DOHH2 (cell line): Measurements from ENCODE around the gene KCNJ12.
"Not testable (repeated sequence)": the region's sequence is repeated elsewhere in the genome, so short reads cannot be mapped to it uniquely, and the experiment has no call there.

Source experiments
- H3F3A ChIP-seq: fragments of 200-600 bp; sonication (generic), shearing (Covaris generic); 2 replicates; pipeline ENCODE4 v1.6.0; 2016; ENCODE audit warnings: antibody characterized with exemption, mild to moderate bottlenecking; ENCODE audit not compliant: control insufficient read depth, insufficient read depth
- H3K27ac ChIP-seq: fragments of 200-600 bp; sonication (generic); 2 replicates; pipeline ENCODE4 v1.5.1; 2014; ENCODE audit warnings: low read depth, mild to moderate bottlenecking, low read length, moderate library complexity
- H3K27me3 ChIP-seq: fragments of 200-600 bp; sonication (generic); 2 replicates; pipeline ENCODE4 v1.6.1; 2014; ENCODE audit warnings: mild to moderate bottlenecking, low read length, mixed read lengths; ENCODE audit not compliant: control insufficient read depth
- H3K36me3 ChIP-seq: fragments of 200-600 bp; sonication (generic); 2 replicates; pipeline ENCODE4 v1.6.1; 2014; ENCODE audit warnings: mild to moderate bottlenecking, low read length, moderate library complexity, mixed read lengths; ENCODE audit not compliant: control insufficient read depth
- H3K4me1 ChIP-seq: fragments of 200-600 bp; sonication (generic); 2 replicates; pipeline ENCODE4 v1.6.1; 2014; ENCODE audit warnings: mild to moderate bottlenecking, low read length, mixed read lengths; ENCODE audit not compliant: control insufficient read depth
- H3K4me2 ChIP-seq: fragments of 200-600 bp; sonication (generic); 2 replicates; pipeline ENCODE4 v1.6.0; 2014; ENCODE audit warnings: mild to moderate bottlenecking, low read length, moderate library complexity
- H3K4me3 ChIP-seq: fragments of 200-600 bp; sonication (generic); 2 replicates; pipeline ENCODE4 v1.5.1; 2014; ENCODE audit warnings: mild to moderate bottlenecking, low read length, mixed read lengths
- H3K79me2 ChIP-seq: fragments of 200-600 bp; sonication (generic); 2 replicates; pipeline ENCODE4 v1.6.1; 2014; ENCODE audit warnings: mild to moderate bottlenecking, low read length, mixed read lengths; ENCODE audit not compliant: control insufficient read depth
- H3K9me2 ChIP-seq: fragments of 200-600 bp; sonication (generic); replicated peaks from 2 replicates; pipeline ENCODE4 v1.6.1; 2014; ENCODE audit warnings: mild to moderate bottlenecking, low read length, mixed read lengths; ENCODE audit not compliant: control insufficient read depth
- H3K9me3 ChIP-seq: fragments of 200-600 bp; sonication (generic); 2 replicates; pipeline ENCODE4 v1.6.1; 2014; ENCODE audit warnings: antibody characterized with exemption, low read length, mixed read lengths; ENCODE audit not compliant: control insufficient read depth, insufficient read depth
- H4K20me1 ChIP-seq: fragments of 200-600 bp; sonication (generic); 2 replicates; pipeline ENCODE4 v1.6.0; 2014; ENCODE audit warnings: low read depth, mild to moderate bottlenecking, antibody characterized with exemption, low read length, moderate library complexity; ENCODE audit not compliant: control insufficient read depth, insufficient read depth

Gene KCNJ12

DNA sequence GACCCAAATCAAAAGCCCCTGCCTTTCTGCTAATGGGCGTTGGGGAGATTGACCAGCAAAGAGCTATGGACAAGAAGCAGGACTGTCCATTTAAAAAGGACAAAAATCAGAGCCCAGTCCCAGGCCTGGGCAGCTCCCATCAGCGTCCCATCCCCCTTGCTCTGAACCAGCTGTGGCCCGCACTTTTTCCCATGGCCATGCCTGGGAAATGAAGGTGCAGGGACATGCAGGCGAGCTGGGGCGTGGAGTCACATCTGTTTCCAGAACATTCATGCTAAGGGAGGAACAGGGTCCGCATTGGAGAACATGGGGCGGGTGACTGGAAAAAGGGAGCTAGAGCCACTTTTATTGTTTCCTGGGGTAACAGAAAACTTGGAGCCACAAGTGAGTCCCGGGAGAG is 50.7 kb downstream of the KCNJ12 start:
- H3K27ac ChIP-seq, H3F3A ChIP-seq, H3K9me2 ChIP-seq, H3K36me3 ChIP-seq, H3K27me3 ChIP-seq, H3K79me2 ChIP-seq, H3K4me2 ChIP-seq, H3K9me3 ChIP-seq, H3K4me1 ChIP-seq, H4K20me1 ChIP-seq, H3K4me3 ChIP-seq: not testable (repeated sequence)

DNA sequence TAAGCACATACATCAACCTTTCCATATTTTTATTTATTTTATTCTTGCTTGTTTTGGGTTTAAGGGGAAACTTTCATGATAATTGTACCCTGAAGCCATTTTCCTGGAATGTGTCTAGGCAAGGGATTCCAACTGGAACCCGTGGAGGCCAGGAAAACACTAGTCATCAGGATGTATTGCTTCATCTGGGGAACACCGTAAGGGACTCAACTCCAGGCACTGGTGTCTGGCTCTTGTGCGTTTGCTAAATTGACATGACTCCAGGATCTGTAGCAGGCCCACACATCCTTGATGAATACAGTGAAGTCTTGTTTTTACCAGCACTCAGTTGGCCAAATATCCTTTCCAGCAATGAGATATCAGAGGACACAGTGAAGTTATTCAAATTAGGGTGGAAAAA is 51.6 kb downstream of the KCNJ12 start:
- H3K4me3 ChIP-seq, H3K36me3 ChIP-seq, H3K4me2 ChIP-seq, H3K27me3 ChIP-seq, H3K9me3 ChIP-seq, H3K79me2 ChIP-seq, H4K20me1 ChIP-seq, H3F3A ChIP-seq, H3K4me1 ChIP-seq, H3K9me2 ChIP-seq, H3K27ac ChIP-seq: not testable (repeated sequence)

DNA sequence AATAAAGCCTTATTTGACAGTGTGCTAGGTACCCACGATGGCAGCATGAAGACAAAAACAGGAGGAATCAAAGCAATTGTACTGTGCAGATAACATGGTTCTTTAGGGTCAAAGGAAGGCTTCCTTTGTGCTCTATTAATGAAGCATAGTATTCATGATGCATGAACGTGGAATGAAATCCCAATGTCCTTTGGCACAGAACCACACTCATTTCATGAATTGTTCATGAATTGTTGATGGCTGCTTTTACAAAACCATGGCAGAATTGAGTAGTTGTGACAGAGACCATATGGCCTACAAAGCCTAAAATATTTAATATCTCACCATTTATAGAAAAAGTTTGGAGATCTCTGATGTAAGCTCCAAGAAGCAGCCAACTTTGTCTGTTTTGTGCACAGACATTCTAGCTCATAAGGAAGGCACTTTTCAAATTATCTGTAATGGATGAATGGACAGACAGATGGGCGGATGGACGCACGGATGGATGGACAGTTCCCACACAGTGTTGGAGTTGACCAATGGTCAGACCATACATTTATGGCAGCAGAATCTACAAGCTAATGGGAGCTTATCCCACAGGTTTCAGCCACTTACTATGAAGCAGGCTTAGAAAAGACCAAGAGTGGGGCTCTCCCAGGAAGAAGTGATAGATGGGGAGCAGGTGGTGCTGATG is 52.7 kb downstream of the KCNJ12 start:
- not testable (repeated sequence) for H3F3A ChIP-seq, H3K36me3 ChIP-seq, H3K4me1 ChIP-seq, H3K79me2 ChIP-seq, H3K9me2 ChIP-seq, H3K27me3 ChIP-seq, H3K9me3 ChIP-seq, H3K4me2 ChIP-seq, H3K4me3 ChIP-seq, H3K27ac ChIP-seq, H4K20me1 ChIP-seq

DNA sequence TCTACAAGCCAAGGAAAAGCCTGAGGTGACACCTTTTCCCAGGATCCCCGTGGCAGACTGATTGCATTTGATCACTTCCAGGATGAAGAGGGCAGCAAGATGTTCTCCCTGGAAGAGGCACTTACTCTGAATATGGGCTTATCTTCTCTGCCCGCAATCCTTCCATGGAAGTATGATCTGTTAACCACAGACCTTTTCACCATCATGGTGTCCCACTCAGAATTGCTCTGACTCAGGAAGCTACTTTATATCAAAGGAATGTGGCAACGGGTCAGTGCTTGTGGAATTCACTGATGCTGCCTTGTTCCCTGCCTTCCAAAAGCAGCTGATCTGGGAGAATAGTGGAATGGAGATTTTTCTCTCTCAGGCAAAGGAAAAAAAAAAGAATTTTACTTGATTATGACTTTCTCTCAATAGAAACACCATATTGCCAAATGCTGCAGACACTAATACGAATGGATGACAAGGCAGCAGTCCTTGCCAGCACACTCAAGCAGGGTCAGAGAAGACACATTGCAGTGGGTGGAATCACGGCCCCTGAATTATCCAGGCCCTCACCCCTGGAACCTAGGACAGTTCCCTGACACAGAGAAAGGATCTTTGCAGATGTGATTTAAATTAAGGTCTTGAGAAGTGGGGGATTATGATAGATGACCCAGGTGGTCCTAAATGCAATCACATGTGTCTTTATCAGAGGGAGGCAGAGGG is 53.9 kb downstream of the KCNJ12 start:
- not testable (repeated sequence) for H3F3A ChIP-seq, H3K79me2 ChIP-seq, H3K9me3 ChIP-seq, H3K4me2 ChIP-seq, H3K27me3 ChIP-seq, H3K27ac ChIP-seq, H4K20me1 ChIP-seq, H3K4me1 ChIP-seq, H3K4me3 ChIP-seq, H3K9me2 ChIP-seq, H3K36me3 ChIP-seq

DNA sequence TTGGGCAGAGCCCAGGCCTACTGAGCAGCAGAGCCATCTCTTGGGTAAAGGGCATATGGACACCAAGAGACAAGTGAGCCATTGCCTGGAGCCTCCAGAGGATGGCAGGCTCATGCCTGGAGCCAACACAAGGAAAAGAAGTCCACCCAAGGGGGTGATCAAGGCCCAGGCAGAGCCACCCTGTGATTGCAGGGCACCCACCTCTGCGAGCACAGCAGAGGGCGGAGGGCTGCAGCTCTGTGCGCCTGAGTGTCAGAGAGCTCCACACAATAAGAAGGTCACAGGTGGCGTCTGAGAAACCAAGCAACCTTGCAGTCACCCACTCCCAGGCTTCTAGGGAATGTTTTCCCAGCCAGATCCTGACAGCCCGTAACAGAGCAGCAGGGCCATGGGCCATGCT is 57.8 kb downstream of the KCNJ12 start:
- H4K20me1 ChIP-seq, H3K4me3 ChIP-seq, H3K27me3 ChIP-seq, H3K4me1 ChIP-seq, H3K4me2 ChIP-seq, H3K79me2 ChIP-seq, H3K36me3 ChIP-seq, H3F3A ChIP-seq, H3K9me3 ChIP-seq, H3K27ac ChIP-seq, H3K9me2 ChIP-seq: not testable (repeated sequence)

DNA sequence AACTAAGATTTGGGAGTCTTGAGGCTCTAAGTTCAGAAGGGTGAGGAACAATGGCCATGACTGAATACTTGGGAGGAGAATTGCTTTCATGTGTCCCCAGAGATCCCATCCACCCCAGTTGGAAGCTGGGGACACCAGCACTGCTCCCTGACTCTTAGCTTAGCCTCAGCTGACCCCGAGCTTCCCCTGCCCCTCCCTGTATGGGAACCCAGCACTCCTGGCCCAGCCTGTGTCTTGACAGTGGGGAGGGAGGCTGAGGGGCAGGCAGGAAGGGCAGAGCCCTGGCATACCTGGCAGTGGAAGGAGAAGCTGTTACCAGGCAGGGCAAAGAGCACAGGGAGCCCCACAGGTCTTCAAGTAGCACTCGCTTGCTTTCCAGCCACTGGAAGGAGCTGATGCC is 58.8 kb downstream of the KCNJ12 start:
- not testable (repeated sequence) for H3K9me3 ChIP-seq, H4K20me1 ChIP-seq, H3K79me2 ChIP-seq, H3K27me3 ChIP-seq, H3K4me3 ChIP-seq, H3K4me1 ChIP-seq, H3F3A ChIP-seq, H3K4me2 ChIP-seq, H3K27ac ChIP-seq, H3K9me2 ChIP-seq, H3K36me3 ChIP-seq

DNA sequence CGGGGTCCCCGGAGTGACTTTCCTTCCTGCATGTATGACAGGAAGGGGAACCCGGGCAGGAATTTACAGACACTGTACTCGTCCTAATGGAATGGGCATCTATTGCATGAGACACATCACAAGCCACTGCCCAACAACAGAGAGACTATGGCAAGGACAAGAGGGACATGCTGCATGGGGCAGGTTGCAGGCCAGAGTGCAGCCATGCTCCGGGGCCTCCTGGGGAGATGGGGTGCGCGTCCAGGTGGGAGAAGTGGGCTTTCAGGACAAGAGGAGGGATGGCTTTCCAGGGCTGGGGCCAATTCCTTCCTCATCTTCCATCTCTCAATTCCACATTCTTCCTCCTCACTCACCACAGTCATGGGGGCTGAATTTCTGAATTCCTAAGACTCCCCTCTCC is 60.3 kb downstream of the KCNJ12 start:
- not testable (repeated sequence) for H3K27ac ChIP-seq, H3K36me3 ChIP-seq, H3K9me3 ChIP-seq, H3K4me3 ChIP-seq, H3K9me2 ChIP-seq, H3F3A ChIP-seq, H4K20me1 ChIP-seq, H3K27me3 ChIP-seq, H3K79me2 ChIP-seq, H3K4me2 ChIP-seq, H3K4me1 ChIP-seq

DNA sequence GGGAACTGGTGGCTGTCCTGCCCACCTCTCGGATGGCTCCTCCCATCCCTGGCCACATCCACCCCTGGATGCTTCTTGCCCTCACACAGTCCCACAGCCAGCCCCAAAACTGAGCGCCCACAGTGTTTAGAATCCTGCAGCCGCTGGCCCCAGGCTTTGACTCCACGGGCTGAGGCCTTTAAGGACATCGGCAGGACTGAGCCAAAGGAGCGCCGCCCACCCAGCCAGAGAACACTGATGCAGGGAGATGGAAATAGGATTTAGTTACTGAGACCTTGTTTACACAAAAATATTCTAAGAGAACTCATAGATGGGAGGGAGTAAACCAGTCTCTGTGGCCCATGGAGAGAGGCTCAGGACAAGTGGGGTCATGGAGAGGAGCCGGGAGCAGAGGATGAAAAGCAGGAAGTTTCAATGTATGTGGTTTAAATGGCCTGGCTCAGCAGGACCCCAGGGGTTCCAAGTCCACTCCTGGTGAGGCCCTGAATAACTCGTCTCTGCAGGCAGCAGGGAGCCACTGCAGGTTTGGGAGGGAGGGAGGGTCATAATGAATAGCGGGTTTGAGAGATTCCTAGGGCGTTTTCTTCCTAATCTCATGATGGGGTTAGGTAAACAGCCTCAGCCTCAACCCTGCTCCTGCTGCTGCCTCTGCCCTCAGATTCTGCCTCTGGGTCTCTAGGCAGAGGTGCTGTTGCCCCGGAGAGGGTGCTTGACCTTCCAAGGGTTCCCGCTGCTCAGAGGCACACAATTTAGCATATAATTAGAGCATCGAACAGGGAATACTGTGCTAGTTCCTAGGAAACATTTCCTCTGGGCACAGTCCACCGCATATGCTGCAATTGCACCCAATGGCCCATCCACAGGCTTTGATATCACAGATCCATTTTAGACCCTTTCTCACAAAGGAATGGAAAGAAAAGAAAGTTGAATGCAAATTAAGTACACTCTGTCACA is 61.0 kb downstream of the KCNJ12 start:
- not testable (repeated sequence) for H3K36me3 ChIP-seq, H3K9me3 ChIP-seq, H4K20me1 ChIP-seq, H3K9me2 ChIP-seq, H3K27me3 ChIP-seq, H3K27ac ChIP-seq, H3K79me2 ChIP-seq, H3F3A ChIP-seq, H3K4me1 ChIP-seq, H3K4me2 ChIP-seq, H3K4me3 ChIP-seq
